Measurements from ENCODE around the gene RGS11. TPM values are rescaled to one million over a fixed set of nuclear protein-coding genes. Genes with fewer than 3 reads are reported as not detected.

The RGS11 gene
- total RNA-seq, 1 experiment from 2014 or later: 8.9 TPM

DNA sequence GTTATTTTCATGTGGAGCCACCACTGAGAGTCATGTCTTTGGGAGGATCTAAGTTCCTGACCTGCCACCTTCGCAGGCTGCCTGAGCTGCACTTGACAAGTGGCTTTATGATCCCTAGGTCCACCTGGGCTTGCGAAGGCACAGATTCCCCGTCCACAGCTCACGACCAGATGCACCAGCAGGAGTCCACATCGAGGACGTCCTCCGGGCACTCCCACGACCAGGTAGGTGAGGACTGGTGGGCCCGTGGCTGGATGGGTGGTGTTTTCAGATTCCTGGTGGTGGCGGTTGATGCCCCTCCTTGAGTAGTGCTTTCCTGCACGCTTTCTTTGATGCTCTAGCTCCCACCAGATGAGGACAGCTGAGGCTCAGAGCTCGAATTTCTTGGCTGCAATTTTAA lies 26.3 kb downstream of the RGS11 start:
- TF ChIP-seq, protein P1, sequence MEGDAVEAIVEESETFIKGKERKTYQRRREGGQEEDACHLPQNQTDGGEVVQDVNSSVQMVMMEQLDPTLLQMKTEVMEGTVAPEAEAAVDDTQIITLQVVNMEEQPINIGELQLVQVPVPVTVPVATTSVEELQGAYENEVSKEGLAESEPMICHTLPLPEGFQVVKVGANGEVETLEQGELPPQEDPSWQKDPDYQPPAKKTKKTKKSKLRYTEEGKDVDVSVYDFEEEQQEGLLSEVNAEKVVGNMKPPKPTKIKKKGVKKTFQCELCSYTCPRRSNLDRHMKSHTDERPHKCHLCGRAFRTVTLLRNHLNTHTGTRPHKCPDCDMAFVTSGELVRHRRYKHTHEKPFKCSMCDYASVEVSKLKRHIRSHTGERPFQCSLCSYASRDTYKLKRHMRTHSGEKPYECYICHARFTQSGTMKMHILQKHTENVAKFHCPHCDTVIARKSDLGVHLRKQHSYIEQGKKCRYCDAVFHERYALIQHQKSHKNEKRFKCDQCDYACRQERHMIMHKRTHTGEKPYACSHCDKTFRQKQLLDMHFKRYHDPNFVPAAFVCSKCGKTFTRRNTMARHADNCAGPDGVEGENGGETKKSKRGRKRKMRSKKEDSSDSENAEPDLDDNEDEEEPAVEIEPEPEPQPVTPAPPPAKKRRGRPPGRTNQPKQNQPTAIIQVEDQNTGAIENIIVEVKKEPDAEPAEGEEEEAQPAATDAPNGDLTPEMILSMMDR (IDR thresholded peaks at IDR 0.05; ENCODE audit: insufficient read depth in 1 of 2, low read depth in 1 of 2, low read length in 1 of 2, severe bottlenecking in 1 of 2, unreplicated experiment in 1 of 2): no peak
- intact Hi-C loops (cut with micrococcal nuclease; ENCODE audit: unreplicated experiment): no loop called here
- Mint-ChIP-seq H3K27me3 (ENCODE audit: insufficient read depth, unreplicated experiment) (no peaks in the 10 kb centered on the region), H3K9me3 (ENCODE audit: unreplicated experiment) (no peaks in the 10 kb centered on the region), H3K4me3 (ENCODE audit: unreplicated experiment) (no peak overlapping the region), H3K36me3 (ENCODE audit: insufficient read depth, unreplicated experiment) (peaks cover 12% of the 10 kb centered on the region), H3K27ac (ENCODE audit: unreplicated experiment) (no peak overlapping the region), H3K4me1 (ENCODE audit: low read depth, unreplicated experiment) (peaks cover 14% of the 10 kb centered on the region)
- DNase-seq: no peak
- BruUV-seq (replicated peaks): no TSS peak
- peaks cover 3% of the 10 kb centered on the region for H3K36me3 ChIP-seq (ENCODE audit: control insufficient read depth, insufficient read depth, low read length)
- H3K9me3 ChIP-seq: no peaks in the 10 kb centered on the region
- H3K4me1 ChIP-seq: peaks cover 14% of the 10 kb centered on the region
- ChIA-PET POLR2A (no interaction called here), CTCF (interaction anchor here (0.5 to 0.6 kb wide), 2 partner anchors 103 to 115 kb away, joined by 3 to 5 read pairs; partner anchors contain the start of gene AXIN1)
- no peak overlapping the region for H3K4me3 ChIP-seq (ENCODE audit: low read depth, low read length)
- H3K27me3 ChIP-seq (replicated peaks; ENCODE audit: control insufficient read depth, insufficient read depth, low read length): no peaks in the 10 kb centered on the region

DNA sequence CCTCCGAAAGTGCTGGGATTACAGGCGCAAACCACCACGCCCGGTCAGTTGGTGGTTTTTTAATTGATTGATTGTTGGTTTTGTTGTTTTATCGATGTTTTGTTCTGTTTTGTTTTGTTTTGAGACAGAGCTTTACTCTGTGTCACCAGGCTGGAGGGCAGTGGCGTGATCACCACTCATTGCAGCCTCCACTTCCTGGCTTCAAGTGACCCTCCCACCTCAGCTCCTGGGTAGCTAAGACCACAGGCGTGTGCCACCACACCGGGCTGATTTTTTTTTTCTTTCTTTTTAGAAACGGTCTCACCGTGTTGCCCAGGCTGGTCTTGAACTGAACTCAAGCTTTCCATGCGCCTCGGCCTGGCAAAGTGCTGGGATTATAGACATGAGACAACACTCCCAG lies 28.7 kb downstream of the RGS11 start:
- H3K9me3 ChIP-seq: no peaks in the 10 kb centered on the region
- Mint-ChIP-seq H3K4me1 (ENCODE audit: low read depth, unreplicated experiment) (peaks cover 7% of the 10 kb centered on the region), H3K9me3 (ENCODE audit: unreplicated experiment) (no peaks in the 10 kb centered on the region), H3K27ac (ENCODE audit: unreplicated experiment) (no peak overlapping the region), H3K36me3 (ENCODE audit: insufficient read depth, unreplicated experiment) (peaks cover 12% of the 10 kb centered on the region), H3K4me3 (ENCODE audit: unreplicated experiment) (no peak overlapping the region), H3K27me3 (ENCODE audit: insufficient read depth, unreplicated experiment) (no peaks in the 10 kb centered on the region)
- no peaks in the 10 kb centered on the region for H3K27me3 ChIP-seq (replicated peaks; ENCODE audit: control insufficient read depth, insufficient read depth, low read length)
- CTCF ChIA-PET: no interaction called here
- 0 out of 2 replicates have a peak, but pooled peaks cover 4% of the 10 kb centered on the region for H3K4me1 ChIP-seq
- BruUV-seq (replicated peaks): no TSS peak
- DNase-seq: no peak
- H3K36me3 ChIP-seq (ENCODE audit: control insufficient read depth, insufficient read depth, low read length): no peaks in the 10 kb centered on the region
- POLR2A ChIA-PET: no interaction called here
- TF ChIP-seq, protein P1 (IDR thresholded peaks at IDR 0.05; ENCODE audit: insufficient read depth in 1 of 2, low read depth in 1 of 2, low read length in 1 of 2, severe bottlenecking in 1 of 2, unreplicated experiment in 1 of 2): no peak
- intact Hi-C loops (cut with micrococcal nuclease; ENCODE audit: unreplicated experiment): no loop called here
- no peak overlapping the region for H3K4me3 ChIP-seq (ENCODE audit: low read depth, low read length)

DNA sequence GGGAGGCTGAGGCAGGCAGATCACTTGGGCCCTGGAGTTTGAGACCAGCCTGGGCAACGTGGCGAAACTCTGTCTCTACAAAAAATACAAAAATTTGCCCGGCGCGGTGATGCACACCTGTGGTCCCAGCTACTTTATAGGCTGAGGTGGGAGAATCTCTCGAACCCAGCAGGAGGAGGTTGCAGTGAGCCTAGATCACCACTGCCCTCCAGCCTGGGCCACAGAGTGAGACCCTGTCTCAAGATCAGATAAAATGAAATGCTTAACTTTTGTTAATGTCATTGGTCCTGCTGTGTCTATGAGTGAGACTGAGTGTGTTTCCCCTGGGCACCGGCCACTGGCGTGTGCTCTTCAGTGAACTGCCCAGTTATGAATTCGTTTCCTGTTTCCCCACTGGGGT lies 30.6 kb downstream of the RGS11 start:
- no peaks in the 10 kb centered on the region for H3K9me3 ChIP-seq
- H3K4me3 Mint-ChIP-seq (ENCODE audit: unreplicated experiment): no peak overlapping the region
- CTCF ChIA-PET: no interaction called here
- POLR2A ChIA-PET: no interaction called here
- intact Hi-C loops (cut with micrococcal nuclease; ENCODE audit: unreplicated experiment): no loop called here
- TF ChIP-seq, protein P1 (IDR thresholded peaks at IDR 0.05; ENCODE audit: insufficient read depth in 1 of 2, low read depth in 1 of 2, low read length in 1 of 2, severe bottlenecking in 1 of 2, unreplicated experiment in 1 of 2): no peak
- H3K27me3 ChIP-seq (replicated peaks; ENCODE audit: control insufficient read depth, insufficient read depth, low read length): no peaks in the 10 kb centered on the region
- H3K9me3 Mint-ChIP-seq (ENCODE audit: unreplicated experiment): no peaks in the 10 kb centered on the region
- H3K4me1 Mint-ChIP-seq (ENCODE audit: low read depth, unreplicated experiment): no peaks in the 10 kb centered on the region
- H3K27ac Mint-ChIP-seq (ENCODE audit: unreplicated experiment): no peak overlapping the region
- H3K27me3 Mint-ChIP-seq (ENCODE audit: insufficient read depth, unreplicated experiment): no peaks in the 10 kb centered on the region
- 0 out of 2 replicates have a peak, but pooled peaks cover 4% of the 10 kb centered on the region for H3K4me1 ChIP-seq
- H3K36me3 ChIP-seq (ENCODE audit: control insufficient read depth, insufficient read depth, low read length): no peaks in the 10 kb centered on the region
- peaks cover under 1% of the 10 kb centered on the region for H3K36me3 Mint-ChIP-seq (ENCODE audit: insufficient read depth, unreplicated experiment)
- no TSS peak for BruUV-seq (replicated peaks)
- no peak overlapping the region for H3K4me3 ChIP-seq (ENCODE audit: low read depth, low read length)
- DNase-seq: no peak

All from Caco-2 (cell line).